Measurements from ENCODE around the gene MGAT5B.

Gene MGAT5B

GRCh38 chr17:76880268-76880667 lies 12.1 kb downstream of the MGAT5B start:
- DNase-seq (ENCODE audit: low spot score): no peak

DNA sequence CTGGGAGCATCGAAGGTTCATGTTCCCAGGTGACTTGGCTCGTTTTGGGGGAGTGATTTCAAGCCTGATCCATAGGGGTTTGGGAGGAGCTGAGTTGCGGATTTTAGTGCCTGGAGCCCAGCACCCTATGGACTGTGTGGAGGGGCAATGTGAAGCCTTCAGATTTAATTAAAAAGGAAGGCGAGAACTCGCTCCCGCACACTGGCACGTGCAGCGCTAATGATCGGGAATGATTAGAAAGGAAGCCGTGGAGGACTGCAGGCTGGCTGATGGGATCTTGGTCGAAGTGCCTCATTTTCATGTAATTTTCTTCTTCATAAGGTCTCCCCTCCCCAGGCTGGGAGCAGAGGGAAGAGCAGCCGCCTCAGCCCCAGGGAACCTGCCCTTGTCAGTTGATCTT lies 12.8 kb downstream of the MGAT5B start:
- no peak for DNase-seq (ENCODE audit: low spot score)

- DNase-seq (ENCODE audit: low spot score): no peak
Measured at GRCh38 chr17:76881408-76881807, 13.2 kb downstream of the MGAT5B start.

DNA sequence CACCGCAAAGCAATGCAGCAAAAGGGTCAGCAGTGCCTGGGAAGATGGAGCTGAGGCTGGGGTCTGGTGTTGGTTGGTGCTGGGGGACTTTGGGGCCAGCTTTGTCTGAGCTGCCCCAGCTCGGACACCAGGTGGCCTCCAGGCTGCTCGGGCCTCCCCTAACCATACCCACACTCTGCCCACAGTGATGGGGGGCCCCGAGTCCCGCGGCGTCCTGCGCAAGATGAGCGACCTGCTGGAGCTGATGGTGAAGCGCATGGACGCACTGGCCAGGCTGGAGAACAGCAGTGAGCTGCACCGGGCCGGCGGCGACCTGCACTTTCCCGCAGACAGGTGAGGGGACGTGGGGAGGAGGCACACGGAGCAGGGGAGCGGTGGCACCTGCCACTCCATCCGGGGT lies 13.8 kb downstream of the MGAT5B start:
- DNase-seq (ENCODE audit: low spot score): no peak

DNA sequence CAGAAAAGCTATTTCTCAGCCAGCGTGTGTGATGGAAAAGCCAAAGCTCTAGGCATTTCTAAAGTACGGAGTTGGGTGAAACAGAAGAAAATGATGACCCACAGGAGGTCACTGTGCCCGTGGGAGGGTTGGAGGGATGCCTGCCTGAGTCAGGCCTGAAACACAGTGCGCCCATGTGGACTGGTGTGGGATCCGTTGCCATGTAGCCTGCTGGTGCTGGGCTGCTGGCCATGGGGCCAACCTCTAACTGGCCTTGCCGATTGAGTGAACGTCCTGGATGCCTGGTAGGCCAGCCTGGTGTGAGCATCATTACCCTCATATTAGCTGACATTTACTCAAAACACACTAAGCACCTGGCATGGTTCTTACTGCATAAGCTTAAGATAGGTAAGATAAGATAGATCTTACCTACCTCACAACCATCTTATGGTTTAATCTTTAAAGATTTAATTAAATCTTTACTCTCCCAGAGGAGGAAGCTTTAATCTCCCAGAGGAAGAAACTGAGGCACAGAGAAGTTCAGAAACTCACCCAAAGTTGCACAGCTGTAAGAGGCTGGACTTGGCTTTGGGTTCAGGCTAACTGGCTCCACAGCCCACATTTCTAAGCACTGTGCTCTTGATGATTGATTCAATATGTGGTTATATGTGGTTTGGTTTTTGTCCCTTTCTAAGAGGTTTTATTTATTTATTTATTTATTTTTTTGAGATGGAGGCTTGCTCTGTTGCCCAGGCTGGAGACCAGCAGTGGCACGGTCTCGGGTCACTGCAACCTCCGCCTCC lies 15.7 kb downstream of the MGAT5B start:
- no peak for DNase-seq (ENCODE audit: low spot score)

DNA sequence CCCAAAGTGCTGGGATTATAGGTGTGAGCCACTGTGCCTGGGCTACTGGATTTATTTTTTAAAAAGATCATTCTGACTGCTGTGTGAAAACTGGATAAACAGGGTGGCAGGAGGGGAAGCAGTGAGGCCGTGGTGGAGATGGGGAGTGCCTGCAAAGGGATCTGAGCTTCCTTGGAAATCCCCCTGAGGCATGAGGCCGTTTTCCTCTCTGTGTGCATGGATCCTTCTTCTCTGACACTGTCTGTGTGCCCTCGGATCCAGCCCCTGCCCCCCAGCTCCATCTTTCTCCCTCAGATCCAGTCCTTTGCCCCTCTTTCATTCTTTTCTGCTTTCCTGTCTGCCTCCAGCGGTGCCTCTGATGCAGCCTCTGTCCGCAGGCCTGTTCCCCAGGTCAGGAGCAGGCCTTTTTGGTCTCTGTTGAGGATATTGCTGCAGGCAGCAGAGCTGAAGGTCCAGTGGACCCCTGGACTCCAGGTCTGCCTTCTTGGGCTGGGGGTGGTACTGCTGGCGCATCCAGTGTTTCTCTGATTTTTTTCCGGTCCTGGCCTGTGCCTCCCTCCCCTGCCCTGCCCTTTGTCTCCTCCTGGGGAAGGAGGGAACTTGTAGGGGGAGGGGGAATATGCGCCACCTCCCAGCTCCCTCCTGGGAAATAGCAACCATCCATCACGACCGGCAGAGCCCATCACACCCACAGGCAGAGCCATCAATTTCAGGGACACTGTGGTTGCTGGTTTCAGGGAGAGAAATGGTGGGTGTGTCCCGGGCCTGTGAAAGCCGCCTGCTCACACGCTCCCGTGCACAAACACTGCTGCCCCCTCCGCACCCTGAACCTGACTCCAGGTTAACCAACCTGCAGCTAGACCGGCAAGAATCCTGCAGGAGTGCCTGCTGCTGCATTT lies 17.0 kb downstream of the MGAT5B start:
- DNase-seq (ENCODE audit: low spot score): no peak

DNA sequence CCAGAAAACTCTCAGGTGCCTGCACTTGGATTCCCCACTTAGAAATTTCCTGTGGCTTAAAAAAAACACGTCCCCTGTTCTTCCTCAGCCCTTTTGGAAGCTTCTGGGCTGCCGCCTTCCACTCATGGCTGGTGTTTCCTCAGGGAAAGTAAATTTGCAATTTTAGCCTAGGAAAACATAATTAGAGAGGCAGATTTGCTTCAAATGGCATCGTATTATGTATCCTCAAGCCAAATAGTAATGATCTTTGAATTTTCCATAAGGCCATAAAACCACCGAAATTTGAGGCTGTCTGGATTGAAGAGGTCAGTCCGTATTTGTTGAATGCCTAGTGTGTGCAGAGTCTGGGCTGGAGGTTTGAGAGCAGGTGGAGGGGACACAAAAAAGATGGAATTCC lies 17.7 kb downstream of the MGAT5B start:
- DNase-seq (ENCODE audit: low spot score): no peak

DNA sequence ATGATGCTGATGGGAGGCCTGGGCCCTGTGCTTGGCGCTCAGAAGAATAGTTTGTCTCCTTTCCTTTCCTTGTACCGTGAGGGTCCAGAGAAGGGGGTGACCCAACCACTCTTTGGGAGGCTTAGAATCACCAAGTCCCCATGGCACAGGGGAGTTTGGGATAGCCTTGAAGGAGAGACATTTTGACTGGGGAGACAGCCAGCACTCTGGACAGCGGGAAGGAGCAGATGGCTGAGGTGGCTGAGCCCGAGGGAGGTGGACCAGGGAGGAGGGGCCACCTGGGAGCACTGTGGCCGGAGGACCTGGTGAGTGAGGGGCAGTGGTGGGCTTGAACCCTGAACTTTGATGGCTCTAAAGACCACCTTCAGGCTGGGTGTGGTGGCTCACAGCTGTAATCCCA lies 18.2 kb downstream of the MGAT5B start:
- no peak for DNase-seq (ENCODE audit: low spot score)

DNA sequence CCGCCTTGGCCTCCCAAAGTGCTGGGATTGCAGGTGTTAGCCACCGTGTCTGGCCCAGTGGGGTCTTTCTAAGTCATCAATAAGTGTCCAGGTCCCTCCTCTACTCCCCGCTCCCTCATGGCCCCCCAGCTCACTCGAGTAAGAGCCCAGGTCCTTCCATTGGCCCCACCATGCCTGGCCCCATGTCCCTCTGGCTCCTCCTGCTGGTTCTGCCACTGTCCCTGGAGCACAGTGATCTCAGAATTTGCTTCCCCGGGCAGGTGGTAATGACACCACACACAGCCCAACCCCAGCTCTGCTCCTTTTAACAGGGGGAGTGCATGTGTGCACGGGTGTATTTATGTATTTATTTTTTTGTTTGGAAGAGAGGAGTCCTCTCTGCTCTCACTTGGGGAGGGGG lies 19.6 kb downstream of the MGAT5B start:
- peak; percentile 7 for DNase-seq (ENCODE audit: low spot score)

DNA sequence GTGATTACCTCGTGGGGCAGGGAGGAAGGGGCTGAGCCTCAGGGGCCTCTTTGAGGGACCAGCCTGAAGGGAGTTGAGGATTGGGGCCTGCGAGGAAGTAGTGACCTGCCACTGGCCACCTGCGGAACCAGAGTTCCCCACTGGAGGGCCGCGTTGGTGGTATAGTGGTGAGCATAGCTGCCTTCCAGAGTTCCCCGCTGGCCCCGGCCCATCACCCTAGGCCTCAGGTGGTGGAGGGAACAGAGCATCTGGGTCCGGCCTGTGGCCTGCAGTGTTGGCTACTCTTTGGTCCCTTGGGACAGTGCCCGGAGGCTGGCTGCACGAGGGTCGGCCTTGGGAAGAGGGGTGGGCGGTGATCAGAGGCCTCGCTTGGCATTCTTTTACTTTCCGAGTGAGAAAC lies 20.5 kb downstream of the MGAT5B start:
- DNase-seq (ENCODE audit: low spot score): no peak

- no peak for DNase-seq (ENCODE audit: low spot score)
Measured at GRCh38 chr17:76889323-76889722, 21.1 kb downstream of the MGAT5B start.

GRCh38 chr17:76892329-76892728 lies 24.1 kb downstream of the MGAT5B start:
- no peak for DNase-seq (ENCODE audit: low spot score)

GRCh38 chr17:76893623-76894334 lies 25.6 kb downstream of the MGAT5B start:
- DNase-seq (ENCODE audit: low spot score): no peak

DNA sequence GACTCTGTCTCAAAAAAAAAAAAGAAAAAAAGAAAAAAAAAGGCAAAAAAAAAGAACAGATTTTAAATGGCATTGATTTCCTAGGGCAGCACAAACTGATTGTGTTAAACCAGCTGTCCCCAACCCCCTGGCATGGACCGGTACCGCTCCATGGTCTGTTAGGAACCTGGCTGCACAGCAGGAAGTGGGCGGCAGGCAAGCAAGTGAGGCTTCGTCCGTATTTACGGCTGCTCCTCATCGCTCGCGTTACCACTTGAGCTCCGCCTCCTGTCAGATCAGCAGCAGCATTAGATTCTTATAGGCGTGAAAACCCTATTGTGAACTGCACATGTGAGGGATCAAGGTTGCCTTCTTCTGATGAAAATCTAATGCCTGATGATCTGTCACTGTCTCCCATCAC lies 26.6 kb downstream of the MGAT5B start:
- no peak for DNase-seq (ENCODE audit: low spot score)

DNA sequence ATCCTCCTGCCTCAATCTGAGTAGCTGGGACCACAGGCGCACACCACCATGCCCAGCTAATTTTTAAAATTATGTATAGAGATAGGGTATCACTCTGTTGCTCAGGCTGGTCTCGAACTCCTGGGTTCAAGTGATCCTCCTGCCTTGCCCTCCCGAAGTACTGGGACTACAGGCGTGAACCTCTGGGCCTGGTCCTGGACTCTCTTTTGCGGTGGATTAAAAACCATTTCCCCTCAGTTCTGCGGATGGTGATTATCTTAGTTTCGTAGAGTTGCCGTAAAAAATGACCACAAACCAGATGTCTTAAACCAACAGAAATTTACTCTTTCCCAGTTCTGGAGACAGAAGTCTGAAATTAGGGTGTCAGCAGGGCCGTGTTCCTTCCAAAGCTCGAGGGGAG lies 28.8 kb downstream of the MGAT5B start:
- DNase-seq (ENCODE audit: low spot score): no peak

GRCh38 chr17:76899414-76899813 lies 31.2 kb downstream of the MGAT5B start:
- DNase-seq (ENCODE audit: low spot score): no peak

GRCh38 chr17:76900723-76901122 lies 32.5 kb downstream of the MGAT5B start:
- no peak for DNase-seq (ENCODE audit: low spot score)

DNA sequence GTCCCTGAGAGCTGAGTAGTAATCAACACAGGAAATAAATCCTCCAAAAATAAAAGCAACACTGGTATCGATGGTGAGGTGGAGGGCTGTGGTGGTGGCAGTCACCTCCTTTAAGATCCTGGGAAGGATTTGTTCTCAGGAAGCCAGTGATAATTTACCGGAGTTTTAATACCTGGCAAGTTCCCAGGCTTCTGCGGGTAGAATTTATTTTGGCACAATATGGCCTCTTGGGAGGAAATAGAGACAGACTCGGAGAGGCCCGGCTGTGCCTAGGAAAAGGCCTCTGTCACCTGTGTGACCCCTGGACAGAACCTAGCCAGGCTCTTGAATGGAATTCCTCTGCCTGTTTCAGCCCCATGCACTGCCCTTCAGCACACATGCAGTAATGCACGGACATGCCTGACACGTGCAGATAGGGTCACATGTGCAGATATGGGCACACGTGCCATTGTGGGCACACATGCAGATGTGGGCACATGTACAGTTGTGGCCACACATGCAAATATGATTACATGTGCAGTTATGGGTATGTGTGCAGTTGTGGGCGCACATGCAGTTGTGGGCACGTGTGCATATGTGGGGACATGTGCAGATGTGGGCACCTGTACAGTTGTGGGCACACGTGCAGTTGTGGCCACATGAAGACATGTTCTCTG lies 33.5 kb downstream of the MGAT5B start:
- DNase-seq (ENCODE audit: low spot score): no peak

DNA sequence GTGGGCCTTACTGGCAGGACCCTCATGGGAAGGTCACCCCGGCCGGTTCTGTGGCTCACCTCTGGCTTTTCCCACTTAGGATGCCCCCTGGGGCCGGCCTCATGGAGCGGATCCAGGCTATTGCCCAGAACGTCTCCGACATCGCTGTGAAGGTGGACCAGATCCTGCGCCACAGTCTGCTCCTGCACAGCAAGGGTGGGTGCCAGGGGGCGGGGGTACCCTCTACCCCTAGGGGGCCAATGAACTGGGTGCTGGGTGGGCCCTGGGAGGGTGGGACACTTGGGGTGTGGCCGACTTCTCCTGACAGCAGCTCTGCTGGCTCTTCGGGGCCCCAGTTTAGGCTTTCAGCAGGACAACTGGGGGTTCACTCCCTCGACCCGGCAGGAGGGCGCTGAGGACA lies 34.3 kb downstream of the MGAT5B start:
- DNase-seq (ENCODE audit: low spot score): no peak

- no peak for DNase-seq (ENCODE audit: low spot score)
Measured at GRCh38 chr17:76903631-76904030, 35.4 kb downstream of the MGAT5B start.

GRCh38 chr17:76904116-76904515 lies 35.9 kb downstream of the MGAT5B start:
- DNase-seq (ENCODE audit: low spot score): no peak

DNA sequence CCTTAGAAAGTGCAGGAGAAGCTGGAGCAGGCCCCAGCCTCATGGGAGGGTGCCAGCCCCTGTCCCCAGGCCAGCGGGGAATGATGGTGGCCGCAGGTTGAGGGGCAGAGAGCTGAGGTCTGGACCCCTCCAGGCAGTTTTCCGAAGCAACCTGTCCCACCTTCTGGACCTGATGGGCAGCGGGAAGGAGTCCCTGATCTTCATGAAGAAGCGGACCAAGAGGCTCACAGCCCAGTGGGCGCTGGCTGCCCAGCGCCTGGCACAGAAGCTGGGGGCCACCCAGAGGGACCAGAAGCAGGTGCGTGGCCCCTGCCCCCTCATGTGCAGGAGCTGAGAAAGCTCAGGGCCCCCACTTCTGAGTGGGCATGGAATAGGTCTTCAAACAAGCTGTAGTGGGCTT lies 36.8 kb downstream of the MGAT5B start:
- no peak for DNase-seq (ENCODE audit: low spot score)

Data from hematopoietic multipotent progenitor cell treated with erythropoietin and hydrocortisone succinate and interleukin-3 and kit ligand, for 17 days (in vitro differentiated cells).